Right lobe of liver (tissue), 6 donors: ENCODE data around the gene BASP1. TPM values are rescaled to one million over a fixed set of nuclear protein-coding genes. Genes with fewer than 3 reads are reported as not detected.

ENCODE experiments used
- ATAC-seq, 4 donors: fragments of 200-7000 bp; cut with Tn5 transposase; one replicate each; pipeline ENCODE4 v1.9.1; 2020; ENCODE audit warnings: mild to moderate bottlenecking in 4 of 4, moderate library complexity in 4 of 4
- DNase-seq, 3 donors: peaks; one replicate each; pipeline ENCODE4 v3.0.0-alpha.2; 2020
- H3K27ac ChIP-seq, 3 donors: fragments of 200-600 bp; one replicate each; pipeline ENCODE4 v1.8.0; 2022
- H3K27me3 ChIP-seq, 2 donors: fragments of 200-600 bp; one replicate each; pipeline ENCODE4 v1.8.0; 2022
- H3K36me3 ChIP-seq, 4 donors: fragments of 200-600 bp; sonication (generic) in 1 of 4; one replicate each; pipeline versions ENCODE4 v1.5.1 to v1.8.0; 2017 to 2022; ENCODE audit warnings: control low read depth in 1 of 4
- H3K4me1 ChIP-seq, 4 donors: fragments of 200-600 bp; sonication (generic) in 1 of 4; one replicate each; pipeline versions ENCODE4 v1.5.1 to v1.8.0; 2017 to 2022; ENCODE audit warnings: control low read depth in 1 of 4
- H3K4me3 ChIP-seq, 3 donors: fragments of 200-600 bp; one replicate each; pipeline ENCODE4 v1.8.0; 2022
- H3K9me3 ChIP-seq, 4 donors: fragments of 200-600 bp; sonication (generic) in 1 of 4; one replicate each; pipeline versions ENCODE4 v1.5.1 to v1.8.0; 2017 to 2022; ENCODE audit warnings: control low read depth in 1 of 4
- POLR2A ChIP-seq: fragments of 450-650 bp; IDR thresholded peaks from one replicate; pipeline ENCODE4 v1.6.1; 2017; ENCODE audit warnings: antibody characterized with exemption, mild to moderate bottlenecking
- WGBS: methylation state at CpG from one replicate; pipeline ENCODE4 v1.1.6; 2018; ENCODE audit warnings: low coverage, low lambda C conversion rate; ENCODE audit not compliant: insufficient coverage; ENCODE audit errors: missing lambda C conversion rate; 5-methylcytosine and 5-hydroxymethylcytosine counted together
- intact Hi-C, 2 donors: fragments of 100-400 bp; cut with DNase I; formaldehyde crosslinking; loops; one replicate each; pipeline versions ENCODE4 v1.11.2 to v1.14.1; 2022
- total RNA-seq, 6 experiments: library from RNA; depleted of rRNA in 2 of 6; stranded (reverse); fragments of >200 nt in 2 of 6; fragmentation: NEBNext Ultra II Directional in 3 of 6; extraction: Animal tissue kit (Norgen Biotek cat#: 25700) in 3 of 6; gene quantifications; one replicate each; pipeline versions ENCODE4 v1.1.0 to v1.2.4, GENCODE V29; 2016 to 2023
- TF ChIP-seq, protein P1 (sequence below), 4 donors: fragments of 200-600 bp in 3 of 4; fragments of 450-650 bp in 1 of 4; IDR thresholded peaks; one replicate each; pipeline versions ENCODE4 v1.5.1 to v1.8.0; 2016 to 2022; ENCODE audit warnings: antibody characterized with exemption in 4 of 4, mild to moderate bottlenecking in 2 of 4
- donor health status: DM: no; HTN: yes; CAD: no.
- donor health status: DM: no; HTN: no; CAD: no.
- donor health status: DM: no; HTN: no; CAD: no.
- donor health status: DM: no; HTN: yes; CAD: no.
- donor health status: DM: no; HTN: yes; CAD: no.

Gene BASP1
- total RNA-seq, 6 experiments from 2014 or later, result 2.6 to 11.2 (median 4.7) TPM

DNA sequence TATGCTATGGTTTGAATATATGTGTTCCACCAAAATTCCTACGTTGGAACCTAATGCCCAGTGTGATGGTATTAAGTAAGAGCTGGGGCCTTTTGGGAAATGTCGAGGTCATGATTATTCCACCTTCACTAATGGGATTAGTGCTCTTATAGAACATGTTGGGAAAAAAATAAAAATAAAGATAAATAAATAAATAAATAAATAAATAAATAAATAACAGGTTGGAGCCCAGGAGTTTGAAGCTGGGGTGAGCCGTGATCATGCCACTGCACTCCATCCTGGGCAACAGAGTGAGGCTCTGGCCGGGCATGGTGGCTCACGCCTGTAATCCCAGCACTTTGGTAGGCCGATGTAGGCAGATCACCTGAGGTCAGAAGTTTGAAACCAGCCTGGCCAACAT is 22.5 kb downstream of the BASP1 start:
- H3K27me3 ChIP-seq, result no peaks in the 10 kb centered on the region
- no peak for TF ChIP-seq POLR2A
- TF ChIP-seq, protein P1, sequence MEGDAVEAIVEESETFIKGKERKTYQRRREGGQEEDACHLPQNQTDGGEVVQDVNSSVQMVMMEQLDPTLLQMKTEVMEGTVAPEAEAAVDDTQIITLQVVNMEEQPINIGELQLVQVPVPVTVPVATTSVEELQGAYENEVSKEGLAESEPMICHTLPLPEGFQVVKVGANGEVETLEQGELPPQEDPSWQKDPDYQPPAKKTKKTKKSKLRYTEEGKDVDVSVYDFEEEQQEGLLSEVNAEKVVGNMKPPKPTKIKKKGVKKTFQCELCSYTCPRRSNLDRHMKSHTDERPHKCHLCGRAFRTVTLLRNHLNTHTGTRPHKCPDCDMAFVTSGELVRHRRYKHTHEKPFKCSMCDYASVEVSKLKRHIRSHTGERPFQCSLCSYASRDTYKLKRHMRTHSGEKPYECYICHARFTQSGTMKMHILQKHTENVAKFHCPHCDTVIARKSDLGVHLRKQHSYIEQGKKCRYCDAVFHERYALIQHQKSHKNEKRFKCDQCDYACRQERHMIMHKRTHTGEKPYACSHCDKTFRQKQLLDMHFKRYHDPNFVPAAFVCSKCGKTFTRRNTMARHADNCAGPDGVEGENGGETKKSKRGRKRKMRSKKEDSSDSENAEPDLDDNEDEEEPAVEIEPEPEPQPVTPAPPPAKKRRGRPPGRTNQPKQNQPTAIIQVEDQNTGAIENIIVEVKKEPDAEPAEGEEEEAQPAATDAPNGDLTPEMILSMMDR (IDR thresholded peaks at IDR 0.05), result no peak
- WGBS, result 83% methylated on average over 4 of the region's 6 CpGs
- DNase-seq (no peak), ATAC-seq (no peak)
- H3K36me3 ChIP-seq, result no peaks in the 10 kb centered on the region
- no peaks in the 10 kb centered on the region for H3K4me1 ChIP-seq
- no peak overlapping the region for H3K27ac ChIP-seq
- no peaks in the 10 kb centered on the region for H3K9me3 ChIP-seq
- intact Hi-C loops, result no loop called here
- no peak overlapping the region for H3K4me3 ChIP-seq

DNA sequence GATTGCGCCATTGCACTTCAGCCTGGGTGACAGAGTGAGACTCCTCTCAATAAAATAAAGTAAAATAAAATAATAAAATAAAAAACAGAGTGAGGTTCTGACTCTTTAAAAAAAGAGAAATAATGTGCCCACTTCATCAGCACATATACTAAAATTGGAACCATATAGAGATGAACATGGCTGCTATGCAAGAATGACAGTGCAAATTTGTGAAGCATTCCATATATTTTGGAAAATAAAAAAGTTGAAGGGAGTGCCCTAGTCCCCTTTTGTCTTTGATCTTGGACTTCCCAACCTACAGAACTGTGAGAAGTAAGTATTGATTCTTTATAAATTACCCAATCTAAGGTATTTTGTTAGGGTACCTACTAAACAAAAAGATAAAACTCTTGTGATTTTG is 23.1 kb downstream of the BASP1 start:
- Histone ChIP-seq H3K4me3 (no peak overlapping the region), H3K9me3 (no peaks in the 10 kb centered on the region), H3K4me1 (no peaks in the 10 kb centered on the region), H3K36me3 (no peaks in the 10 kb centered on the region), H3K27ac (no peak overlapping the region), H3K27me3 (no peaks in the 10 kb centered on the region)
- intact Hi-C loops, result no loop called here
- no peak for ATAC-seq
- no peak for DNase-seq
- whole genome bisulfite sequencing, result 60% methylated on average over 1 of the region's 1 CpG
- no peak for TF ChIP-seq POLR2A
- TF ChIP-seq, protein P1 (IDR thresholded peaks at IDR 0.05), result no peak

DNA sequence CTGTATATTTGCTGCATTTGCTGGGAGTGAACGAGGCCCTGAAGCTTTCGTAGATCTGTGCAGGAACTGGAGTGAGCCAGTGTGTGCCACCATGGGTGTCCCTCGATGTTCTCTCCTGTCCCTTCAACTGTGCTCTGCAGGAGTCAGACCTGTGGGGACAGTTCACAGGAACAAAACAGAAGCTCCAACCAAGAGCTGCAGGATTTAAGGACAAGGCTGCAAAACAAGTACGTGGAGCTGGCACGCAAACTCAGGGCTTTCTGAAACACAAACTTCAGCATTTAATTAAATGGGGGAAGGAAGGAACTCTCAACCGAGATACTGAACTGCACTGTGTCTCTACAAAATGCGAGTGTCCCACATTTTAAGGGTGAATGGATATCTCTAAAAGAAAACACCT is 24.2 kb downstream of the BASP1 start:
- H3K27me3 ChIP-seq, result no peaks in the 10 kb centered on the region
- no peak for DNase-seq
- intact Hi-C loops, result no loop called here
- TF ChIP-seq, protein P1 (IDR thresholded peaks at IDR 0.05), result no peak
- TF ChIP-seq POLR2A, result no peak
- H3K27ac ChIP-seq, result no peak overlapping the region
- peak in 3 of 4 donors; percentile 35 to 50 (median 48) for ATAC-seq
- H3K4me3 ChIP-seq, result no peak overlapping the region
- WGBS, result 49% methylated on average over 5 of the region's 7 CpGs
- no peaks in the 10 kb centered on the region for H3K9me3 ChIP-seq
- no peaks in the 10 kb centered on the region for H3K36me3 ChIP-seq
- no peaks in the 10 kb centered on the region for H3K4me1 ChIP-seq

DNA sequence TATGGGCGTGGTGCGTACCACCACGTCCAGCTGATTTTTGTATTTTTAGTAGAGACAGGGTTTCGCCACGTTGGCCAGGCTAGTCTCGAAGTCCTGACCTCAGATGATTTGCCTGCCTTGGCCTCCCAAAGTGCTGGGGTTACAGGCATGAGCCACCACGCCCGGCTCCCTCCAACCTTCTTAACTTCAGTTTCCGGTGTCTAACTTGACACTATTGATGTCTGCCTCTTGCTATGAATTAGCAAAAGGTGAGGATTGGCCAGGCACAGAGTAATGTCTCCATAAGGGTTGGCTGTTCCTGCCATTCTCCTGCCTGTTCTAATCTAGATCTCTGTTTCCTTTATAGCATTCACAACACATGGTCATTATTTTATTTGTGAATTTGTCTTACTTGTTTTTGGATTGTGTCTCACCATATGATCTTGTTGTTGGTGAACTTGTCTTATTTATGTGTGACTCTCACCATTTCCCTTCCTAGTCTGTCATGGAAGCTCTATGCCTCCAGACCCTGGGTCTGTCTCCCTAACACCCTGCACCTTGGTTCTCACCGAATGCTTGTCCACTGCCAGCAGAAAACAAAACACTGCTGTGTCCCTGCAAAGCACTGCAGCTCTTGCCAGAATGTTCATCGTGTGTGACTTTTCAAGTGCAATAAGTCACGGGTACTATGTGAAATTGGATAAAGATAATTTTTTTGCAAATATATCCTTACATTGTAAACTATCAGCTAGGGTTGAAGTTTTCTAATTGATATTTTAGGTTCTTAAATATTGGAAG is 26.0 kb downstream of the BASP1 start:
- no peaks in the 10 kb centered on the region for H3K27me3 ChIP-seq
- DNase-seq (no peak), ATAC-seq (no peak)
- intact Hi-C loops, result no loop called here
- no peaks in the 10 kb centered on the region for H3K9me3 ChIP-seq
- TF ChIP-seq, protein P1 (IDR thresholded peaks at IDR 0.05), result no peak
- no peak for TF ChIP-seq POLR2A
- H3K4me1 ChIP-seq, result no peaks in the 10 kb centered on the region
- H3K36me3 ChIP-seq, result no peaks in the 10 kb centered on the region
- H3K27ac ChIP-seq, result no peak overlapping the region
- H3K4me3 ChIP-seq, result no peak overlapping the region
- 76% methylated on average over 10 of the region's 12 CpGs for WGBS
